ENCODE results near the gene CLEC18A. TPM values are rescaled to one million over a fixed set of nuclear protein-coding genes. Genes with fewer than 3 reads are reported as not detected.

CLEC18A gene
- total and polyA plus RNA-seq, 3 donors from 2014 or later = 10.0 to 15.7 (median 12.6) TPM

GRCh38 chr16:69938981-69939820, 11.9 kb upstream of the CLEC18A start:
- Histone ChIP-seq H3K27ac (no peak overlapping the region), H3K9me3 (no peaks in the 10 kb centered on the region), H3K4me3 (no peak overlapping the region), H3K36me3 (ENCODE audit: low read depth, missing control alignments) (peaks cover 3% of the 10 kb centered on the region), H3K27me3 (no peaks in the 10 kb centered on the region), H3K4me1 (no peaks in the 10 kb centered on the region)
- no peak for TF ChIP-seq CTCF (IDR thresholded peaks at IDR 0.05)
- no peak for TF ChIP-seq POLR2A (IDR thresholded peaks at IDR 0.05)
- peak; percentile 10 for DNase-seq
- WGBS, 2 donors = 91 to 94% methylated on average over 10 to 28 of the region's 28 CpGs
- intact Hi-C loops (cut with DNase I; ENCODE audit: low total_unique reads) = loop anchor here (5.0 kb wide), 1 partner anchor 142 kb away; no protein-coding TSS in a partner anchor

GRCh38 chr16:69939821-69940585, 11.1 kb upstream of the CLEC18A start:
- DNase-seq = peak; percentile 10
- 89 to 91% methylated on average over 18 to 26 of the region's 26 CpGs for WGBS, 2 donors
- no peaks in the 10 kb centered on the region for H3K27me3 ChIP-seq
- no peaks in the 10 kb centered on the region for H3K4me1 ChIP-seq
- H3K4me3 ChIP-seq = no peak overlapping the region
- peaks cover 3% of the 10 kb centered on the region for H3K36me3 ChIP-seq (ENCODE audit: low read depth, missing control alignments)
- no peak overlapping the region for H3K27ac ChIP-seq
- no peaks in the 10 kb centered on the region for H3K9me3 ChIP-seq
- TF ChIP-seq POLR2A (IDR thresholded peaks at IDR 0.05) = no peak
- TF ChIP-seq CTCF (IDR thresholded peaks at IDR 0.05) = no peak
- intact Hi-C loops (cut with DNase I; ENCODE audit: low total_unique reads) = loop anchor here (5.0 kb wide), 1 partner anchor 143 kb away; no protein-coding TSS in a partner anchor

DNA sequence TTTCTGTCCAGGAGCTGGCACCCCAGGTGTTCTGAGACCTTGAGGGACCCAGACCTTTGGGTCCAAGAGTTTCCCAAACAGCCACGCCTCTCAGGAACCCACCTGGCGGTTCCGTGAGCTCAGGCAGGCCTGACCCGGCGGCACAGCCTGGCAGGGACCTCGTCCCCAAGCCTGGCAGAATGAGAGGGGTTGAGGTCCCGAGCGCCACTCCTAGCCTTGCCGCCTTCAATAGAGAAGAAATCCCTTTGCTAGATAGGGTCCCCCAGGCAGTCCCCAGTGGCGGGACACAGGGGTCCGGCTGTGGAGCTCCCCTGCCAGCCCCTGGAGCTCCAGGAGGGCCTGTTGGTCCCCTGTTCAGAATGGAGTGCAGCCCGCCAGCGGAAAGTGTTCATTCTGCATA, 10.5 kb upstream of the CLEC18A start:
- TF ChIP-seq CTCF (IDR thresholded peaks at IDR 0.05) = no peak
- no peak for TF ChIP-seq POLR2A (IDR thresholded peaks at IDR 0.05)
- no peak for DNase-seq
- no peak overlapping the region for H3K4me3 ChIP-seq
- H3K9me3 ChIP-seq = no peaks in the 10 kb centered on the region
- WGBS, 2 donors = 93 to 100% methylated on average over 4 to 13 of the region's 13 CpGs
- no peak overlapping the region for H3K27ac ChIP-seq
- intact Hi-C loops (cut with DNase I; ENCODE audit: low total_unique reads) = no loop called here
- H3K4me1 ChIP-seq = no peaks in the 10 kb centered on the region
- peaks cover 3% of the 10 kb centered on the region for H3K36me3 ChIP-seq (ENCODE audit: low read depth, missing control alignments)
- H3K27me3 ChIP-seq = no peaks in the 10 kb centered on the region

DNA sequence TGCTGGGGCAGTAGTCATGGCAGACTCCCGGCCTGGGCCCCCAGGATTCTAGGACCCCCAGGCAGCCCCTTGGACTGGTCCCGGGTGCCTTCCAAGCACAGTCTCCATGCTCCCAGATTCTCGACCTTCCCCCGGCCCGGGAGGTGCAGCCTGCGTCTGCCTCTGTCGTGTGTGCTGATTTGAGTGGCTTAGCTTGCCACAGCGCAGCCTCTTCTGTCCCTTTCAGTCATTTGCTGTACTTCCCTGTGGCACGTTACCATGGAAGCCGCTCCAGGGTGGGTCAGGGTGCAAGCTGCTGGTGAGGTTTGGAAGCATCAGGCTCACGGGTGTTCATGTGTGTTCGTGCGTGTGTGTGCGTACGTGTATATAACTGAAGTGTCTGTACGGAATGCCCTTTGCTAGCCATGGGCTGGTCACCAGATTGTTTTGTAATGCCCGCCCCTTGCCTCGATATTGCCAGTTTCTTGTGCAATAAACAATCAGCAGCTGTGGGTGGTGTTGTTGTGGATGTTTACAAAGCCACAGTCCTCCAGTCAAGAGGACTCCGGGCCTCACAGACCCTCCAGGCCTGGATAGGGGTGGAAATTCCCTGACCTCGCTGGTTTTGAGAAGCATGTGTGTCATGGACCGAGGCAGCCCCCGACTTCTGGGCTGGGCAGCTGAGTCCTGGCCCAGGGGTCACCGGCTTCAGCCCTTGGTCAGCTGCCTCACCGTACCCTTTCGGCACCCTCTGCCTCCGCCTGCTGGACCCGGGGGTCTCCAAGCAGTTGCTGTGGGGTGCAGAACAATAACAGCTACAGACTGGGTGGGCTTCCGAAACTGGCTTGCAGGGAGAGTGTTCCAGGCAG, 9.7 kb upstream of the CLEC18A start:
- 87 to 90% methylated on average over 15 to 27 of the region's 28 CpGs for WGBS, 2 donors
- no peak overlapping the region for H3K27ac ChIP-seq
- intact Hi-C loops (cut with DNase I; ENCODE audit: low total_unique reads) = no loop called here

More for the DNA sequence above, 9.7 kb upstream of the CLEC18A start:
- Histone ChIP-seq H3K9me3 (no peaks in the 10 kb centered on the region), H3K4me1 (no peaks in the 10 kb centered on the region), H3K27me3 (no peaks in the 10 kb centered on the region), H3K36me3 (ENCODE audit: low read depth, missing control alignments) (peaks cover 3% of the 10 kb centered on the region), H3K4me3 (no peak overlapping the region)
- peak; percentile 12 for DNase-seq
- no peak for TF ChIP-seq POLR2A (IDR thresholded peaks at IDR 0.05)
- no peak for TF ChIP-seq CTCF (IDR thresholded peaks at IDR 0.05)

Measured in testis (tissue), 3 donors.